ENCODE results near the gene HSPB2.

The HSPB2 gene

DNA sequence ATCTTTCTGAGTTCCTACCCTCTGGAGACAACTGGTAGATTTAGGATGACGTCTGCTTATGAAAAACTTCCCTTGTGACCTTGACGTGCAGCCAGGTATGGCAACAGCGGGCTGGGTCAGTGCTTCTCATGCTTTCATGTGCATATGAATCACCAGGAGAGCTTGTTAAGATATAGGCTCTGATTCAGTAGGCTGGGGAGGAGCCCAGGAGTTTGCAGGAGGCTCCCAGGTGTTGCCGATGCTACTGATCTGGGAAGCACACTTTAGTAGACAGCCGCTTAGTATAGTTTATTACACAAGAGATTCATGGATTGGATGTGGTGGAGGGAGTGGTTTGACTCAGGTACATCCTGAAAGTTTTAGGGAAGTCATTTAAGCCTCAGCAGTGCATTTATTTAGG is 48.4 kb downstream of the HSPB2 start:
- TF ChIP-seq EZH2 (IDR thresholded peaks at IDR 0.05; ENCODE audit: borderline replicate concordance, low read depth, low read length, severe bottlenecking): no peak
- no peak for TF ChIP-seq CTCF (IDR thresholded peaks at IDR 0.05; ENCODE audit: borderline replicate concordance, extremely low read depth, low read length, poor library complexity, severe bottlenecking)
- H3K9me3 ChIP-seq (ENCODE audit: insufficient read depth, low read length, severe bottlenecking): no peaks in the 10 kb centered on the region
- no peaks in the 10 kb centered on the region for H3K27me3 ChIP-seq (ENCODE audit: insufficient read depth, low read length, poor library complexity)
- no peak overlapping the region for H2AFZ ChIP-seq (ENCODE audit: low read depth, low read length)
- ATAC-seq (ENCODE audit: insufficient read depth, low read depth): no peak
- DNase-seq: no peak
- no peaks in the 10 kb centered on the region for H4K20me1 ChIP-seq (ENCODE audit: insufficient read depth, low read length)
- no peak overlapping the region for H3K27ac ChIP-seq (ENCODE audit: low read length)
- H3K9ac ChIP-seq (ENCODE audit: low read depth, low read length): no peak overlapping the region
- no peak overlapping the region for H3K4me2 ChIP-seq (ENCODE audit: insufficient read depth, low read length)
- H3K36me3 ChIP-seq (ENCODE audit: insufficient read depth, low read length): no peaks in the 10 kb centered on the region
- no peaks in the 10 kb centered on the region for H3K79me2 ChIP-seq (ENCODE audit: insufficient read depth, low read length)
- H3K4me1 ChIP-seq (ENCODE audit: insufficient read depth, low read length): no peaks in the 10 kb centered on the region
- no peak overlapping the region for H3K4me3 ChIP-seq (ENCODE audit: low read depth in 1 of 2, low read length in 2 of 2)

- H3K9me3 ChIP-seq (ENCODE audit: insufficient read depth, low read length, severe bottlenecking): no peaks in the 10 kb centered on the region
- H3K4me2 ChIP-seq (ENCODE audit: insufficient read depth, low read length): no peak overlapping the region
- H3K4me1 ChIP-seq (ENCODE audit: insufficient read depth, low read length): no peaks in the 10 kb centered on the region
- H3K27ac ChIP-seq (ENCODE audit: low read length): no peak overlapping the region
- H3K27me3 ChIP-seq (ENCODE audit: insufficient read depth, low read length, poor library complexity): no peaks in the 10 kb centered on the region
- H3K4me3 ChIP-seq (ENCODE audit: low read depth in 1 of 2, low read length in 2 of 2): no peak overlapping the region
- ATAC-seq (ENCODE audit: insufficient read depth, low read depth) (no peak), DNase-seq (no peak)
- no peaks in the 10 kb centered on the region for H3K79me2 ChIP-seq (ENCODE audit: insufficient read depth, low read length)
- H2AFZ ChIP-seq (ENCODE audit: low read depth, low read length): no peak overlapping the region
- no peak for TF ChIP-seq EZH2 (IDR thresholded peaks at IDR 0.05; ENCODE audit: borderline replicate concordance, low read depth, low read length, severe bottlenecking)
- no peak for TF ChIP-seq CTCF (IDR thresholded peaks at IDR 0.05; ENCODE audit: borderline replicate concordance, extremely low read depth, low read length, poor library complexity, severe bottlenecking)
- H3K9ac ChIP-seq (ENCODE audit: low read depth, low read length): no peak overlapping the region
- H3K36me3 ChIP-seq (ENCODE audit: insufficient read depth, low read length): no peaks in the 10 kb centered on the region
- no peaks in the 10 kb centered on the region for H4K20me1 ChIP-seq (ENCODE audit: insufficient read depth, low read length)
Observed at GRCh38 chr11:111961389-111962300, 49.1 kb downstream of the HSPB2 start.

All from DND-41 (cell line).